EL (cell line): ENCODE data around the gene AGER.

Experiments
- DNase-seq: peaks from one replicate; pipeline ENCODE4 v3.0.0-alpha.2; 2016

The AGER gene

DNA sequence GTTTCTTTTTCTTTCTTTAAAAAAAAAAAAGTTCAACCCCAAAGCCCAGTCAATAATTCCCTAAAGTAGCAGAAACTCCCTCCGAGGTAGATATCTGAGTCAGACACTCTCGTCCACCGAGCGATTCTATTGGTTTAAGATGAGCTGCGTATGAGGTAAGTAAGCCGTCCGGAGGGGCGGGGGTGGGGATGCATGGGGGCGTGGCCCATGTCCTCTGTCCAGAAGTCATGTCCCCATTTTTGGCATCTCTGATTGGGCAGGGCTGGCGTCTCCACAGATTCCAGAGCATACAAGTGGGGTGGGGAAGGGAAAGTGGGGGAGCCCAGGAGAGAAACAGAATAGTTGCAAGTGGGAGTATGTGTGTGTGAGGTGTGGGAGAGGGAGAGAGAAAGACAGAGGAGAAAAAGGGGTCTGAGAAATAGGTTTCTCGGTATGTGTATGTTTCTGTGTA, 1.7 kb upstream of the AGER start:
- DNase-seq = peak; percentile 95

DNA sequence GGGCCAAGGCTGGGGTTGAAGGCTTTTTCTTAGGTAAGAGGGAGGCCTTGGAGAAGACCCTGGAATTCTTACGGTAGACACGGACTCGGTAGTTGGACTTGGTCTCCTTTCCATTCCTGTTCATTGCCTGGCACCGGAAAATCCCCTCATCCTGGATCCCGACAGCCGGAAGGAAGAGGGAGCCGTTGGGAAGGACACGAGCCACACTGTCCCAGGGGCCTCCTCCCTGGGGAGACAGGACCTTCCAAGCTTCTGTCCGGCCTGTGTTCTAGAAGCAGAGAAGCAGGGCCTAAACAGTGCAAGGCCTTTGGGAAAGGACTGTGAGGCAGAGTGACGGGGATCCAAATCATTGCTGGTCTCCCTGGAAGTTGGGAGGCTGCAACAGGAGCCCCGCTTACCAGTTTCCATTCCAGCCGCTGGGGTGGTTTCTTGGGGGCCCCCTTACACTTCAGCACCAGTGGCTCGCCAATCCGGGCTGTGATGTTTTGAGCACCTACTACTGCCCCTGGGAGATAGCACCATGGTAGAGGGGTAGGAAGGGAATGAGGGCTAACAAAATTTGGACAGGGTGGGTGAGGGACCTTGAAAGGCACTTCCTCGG, 470 bp downstream of the AGER start:
- DNase-seq = no peak

DNA sequence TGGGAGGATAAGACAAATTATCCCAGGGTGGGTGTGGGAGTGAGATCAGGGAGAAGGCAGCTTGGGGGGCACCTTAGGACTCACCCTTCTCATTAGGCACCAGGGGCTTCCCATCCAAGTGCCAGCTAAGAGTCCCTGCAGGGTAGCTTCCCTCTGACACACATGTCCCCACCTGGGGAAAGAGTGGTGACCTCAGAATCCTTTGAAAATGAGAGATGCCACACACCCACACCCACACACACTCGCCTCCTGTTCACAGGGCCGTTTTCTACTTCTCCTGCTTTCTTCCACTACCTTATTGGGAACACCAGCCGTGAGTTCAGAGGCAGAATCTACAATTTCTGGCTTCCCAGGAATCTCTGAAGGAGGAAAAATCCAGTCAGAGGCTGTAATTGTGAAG, 1.0 kb downstream of the AGER start:
- no peak for DNase-seq

DNA sequence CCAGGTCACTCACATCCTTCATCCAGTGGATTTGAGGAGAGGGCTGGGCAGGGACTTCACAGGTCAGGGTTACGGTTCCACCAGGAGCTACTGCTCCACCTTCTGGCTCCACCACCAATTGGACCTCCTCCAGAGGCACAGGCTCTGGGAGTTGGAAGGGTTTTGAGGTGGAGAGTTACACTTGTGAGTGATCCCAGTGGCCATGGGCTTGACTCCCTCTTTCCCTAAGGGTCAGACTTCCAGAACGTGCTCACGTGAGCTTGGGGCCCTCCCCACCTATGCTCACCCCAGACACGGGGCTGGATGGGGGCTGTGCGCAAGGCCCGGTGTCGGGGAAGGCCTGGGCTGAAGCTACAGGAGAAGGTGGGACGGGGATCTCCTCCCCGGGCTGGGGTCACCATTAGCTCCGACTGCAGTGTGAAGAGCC, 1.5 kb downstream of the AGER start:
- no peak for DNase-seq

DNA sequence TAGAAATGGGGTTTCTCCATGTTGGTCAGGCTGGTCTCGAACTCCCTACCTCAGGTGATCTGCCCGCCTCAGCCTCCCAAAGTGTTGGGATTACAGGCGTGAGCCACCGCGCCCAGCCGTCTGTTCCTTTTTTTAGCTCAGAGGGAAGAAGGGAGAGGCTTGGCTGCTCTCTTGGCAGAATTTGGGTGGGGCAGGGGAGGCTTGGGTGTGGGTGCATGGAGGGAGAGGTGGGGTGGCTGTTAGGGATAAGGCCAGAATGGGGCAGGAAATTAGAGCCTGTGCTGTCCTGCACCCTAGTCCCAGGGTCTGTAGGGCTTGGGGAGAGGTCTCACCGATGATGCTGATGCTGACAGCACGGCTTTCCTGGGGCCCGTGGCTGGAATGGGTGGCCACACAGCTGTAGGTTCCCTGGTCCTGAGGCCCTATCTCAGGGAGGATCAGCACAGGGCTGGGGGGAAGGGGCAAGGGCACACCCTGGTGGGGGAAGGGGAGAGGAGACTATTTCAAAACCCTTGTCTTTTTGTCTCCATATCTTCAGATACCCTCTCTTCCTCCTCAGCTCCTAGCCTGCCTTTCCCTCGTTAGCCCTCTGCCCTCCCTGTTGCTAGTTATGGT, 2.0 kb downstream of the AGER start:
- no peak for DNase-seq

DNA sequence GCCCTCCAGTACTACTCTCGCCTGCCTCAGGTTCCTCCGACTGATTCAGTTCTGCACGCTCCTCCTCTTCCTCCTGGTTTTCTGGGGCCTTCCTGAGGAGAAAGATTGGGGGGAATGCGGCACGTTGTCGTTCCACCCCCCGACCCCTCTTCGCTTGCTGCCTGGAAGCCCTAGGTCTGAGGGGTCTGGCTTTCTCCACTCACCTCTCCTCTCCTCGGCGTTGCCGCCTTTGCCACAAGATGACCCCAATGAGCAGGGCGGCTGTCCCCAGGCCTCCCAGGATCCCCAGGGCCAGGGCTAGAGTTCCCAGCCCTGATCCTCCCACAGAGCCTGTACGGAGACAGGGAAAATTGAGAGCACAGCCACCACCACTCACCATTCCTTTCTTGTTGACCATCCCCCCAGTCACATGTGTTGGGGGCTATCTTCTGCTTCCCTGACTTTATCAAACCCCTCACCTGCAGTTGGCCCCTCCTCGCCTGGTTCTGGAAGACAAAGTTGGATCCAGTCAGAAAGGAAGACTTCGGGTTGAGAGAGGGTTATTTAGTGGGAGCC, 2.8 kb downstream of the AGER start:
- no peak for DNase-seq

DNA sequence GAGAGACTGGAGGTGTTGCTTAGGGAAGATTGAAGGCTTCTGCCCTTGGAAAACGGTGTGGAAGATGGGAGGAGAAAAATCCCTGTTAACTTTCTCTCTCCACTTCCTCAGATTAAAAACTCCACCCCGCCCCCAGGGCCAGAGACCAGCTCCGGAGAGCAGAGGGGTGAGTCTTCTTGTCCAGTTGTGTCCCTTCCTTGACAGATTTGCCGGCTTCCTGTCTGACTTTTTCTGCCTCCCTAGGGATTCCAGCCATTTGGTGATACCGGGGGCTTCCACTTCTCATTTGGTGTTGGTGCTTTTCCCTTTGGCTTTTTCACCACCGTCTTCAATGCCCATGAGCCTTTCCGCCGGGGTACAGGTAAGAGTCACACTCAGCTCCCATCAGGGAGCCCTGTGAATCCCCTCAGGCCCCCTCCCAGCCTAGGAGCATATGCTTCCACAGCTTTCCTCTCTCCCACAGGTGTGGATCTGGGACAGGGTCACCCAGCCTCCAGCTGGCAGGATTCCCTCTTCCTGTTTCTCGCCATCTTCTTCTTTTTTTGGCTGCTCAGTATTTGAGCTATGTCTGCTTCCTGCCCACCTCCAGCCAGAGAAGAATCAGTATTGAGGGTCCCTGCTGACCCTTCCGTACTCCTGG, 4.2 kb downstream of the AGER start:
- no peak for DNase-seq

DNA sequence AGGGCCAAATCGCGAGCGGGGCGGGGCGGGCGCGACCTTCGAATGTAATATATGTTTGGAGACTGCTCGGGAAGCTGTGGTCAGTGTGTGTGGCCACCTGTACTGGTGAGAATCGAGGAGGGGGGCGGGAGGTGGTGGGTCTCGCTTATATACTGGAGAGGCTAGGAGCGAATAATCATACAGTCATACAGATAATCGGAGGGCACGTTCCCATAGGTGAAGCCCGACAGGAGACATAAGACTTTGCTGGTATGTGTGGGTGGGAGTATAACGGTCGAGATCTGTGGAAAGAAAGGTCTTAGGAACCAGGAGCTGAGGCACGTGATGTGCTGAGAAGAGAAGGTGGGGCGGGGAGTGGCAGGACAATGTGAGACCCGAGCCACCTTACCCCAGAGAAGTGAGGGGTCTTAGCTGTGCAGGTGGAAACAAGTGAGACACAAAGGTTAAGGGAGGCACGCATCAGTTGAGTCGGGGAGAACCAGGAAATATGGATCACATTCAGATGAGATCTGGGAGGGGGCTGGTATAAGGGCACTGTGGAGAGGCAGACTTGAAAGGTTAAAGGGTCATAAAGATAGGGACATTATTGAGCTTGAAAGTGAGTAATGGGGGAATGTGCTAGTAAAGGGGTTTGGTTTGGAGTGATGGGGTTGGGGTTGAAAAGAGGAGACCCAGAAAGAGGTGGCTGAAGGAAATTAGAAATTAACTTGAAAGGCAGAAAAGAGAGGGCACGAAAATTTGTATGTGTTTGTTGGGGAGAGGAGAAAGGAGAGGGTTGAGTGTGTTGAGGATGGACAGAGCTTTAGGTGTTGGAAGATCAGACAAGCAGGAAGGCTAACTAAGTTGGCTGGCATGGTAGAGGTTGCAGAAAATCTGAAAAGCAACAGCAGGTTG, 5.3 kb downstream of the AGER start:
- no peak for DNase-seq

DNA sequence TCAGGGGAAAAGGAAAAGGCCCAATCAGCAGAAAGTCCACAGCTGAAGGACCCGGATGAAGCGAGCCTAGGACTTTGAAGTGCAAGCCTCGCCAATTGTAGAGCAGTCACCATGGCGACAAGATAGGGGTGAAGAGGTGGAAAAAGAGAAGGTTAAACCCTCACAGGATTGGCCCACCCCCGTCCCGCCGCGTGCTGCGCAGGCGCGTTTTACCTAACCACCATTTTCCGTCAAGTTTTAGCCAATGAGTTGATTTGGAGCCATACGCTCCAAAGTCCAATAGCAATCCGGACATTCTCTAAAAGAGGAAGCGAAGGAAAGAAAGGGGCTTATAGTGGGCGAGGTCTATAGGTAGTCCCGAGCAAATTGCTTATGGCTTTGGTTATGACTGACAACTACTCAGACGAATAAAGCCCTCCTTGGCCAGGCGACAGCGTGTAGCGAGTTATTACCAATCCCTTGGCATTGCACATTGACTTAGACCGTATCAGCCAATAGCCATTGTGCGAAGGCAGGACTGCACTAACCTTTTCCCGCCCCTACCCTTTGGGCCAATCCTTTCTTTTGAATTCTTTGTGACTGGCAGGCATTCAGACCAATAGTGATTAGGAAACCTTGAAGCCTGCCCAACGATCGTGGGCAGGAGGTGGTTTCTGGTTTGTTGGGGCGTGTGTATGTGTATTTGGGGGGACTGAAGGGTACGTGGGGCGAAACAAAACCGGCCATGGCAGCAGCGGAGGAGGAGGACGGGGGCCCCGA, 6.1 kb downstream of the AGER start, which contains the start of gene RNF5:
TSS of gene RNF5 (plus strand) at position 618 of the 759 bp plus-strand sequence. CDS start at position 725, 107 bp downstream.
- peak; percentile 100 for DNase-seq

DNA sequence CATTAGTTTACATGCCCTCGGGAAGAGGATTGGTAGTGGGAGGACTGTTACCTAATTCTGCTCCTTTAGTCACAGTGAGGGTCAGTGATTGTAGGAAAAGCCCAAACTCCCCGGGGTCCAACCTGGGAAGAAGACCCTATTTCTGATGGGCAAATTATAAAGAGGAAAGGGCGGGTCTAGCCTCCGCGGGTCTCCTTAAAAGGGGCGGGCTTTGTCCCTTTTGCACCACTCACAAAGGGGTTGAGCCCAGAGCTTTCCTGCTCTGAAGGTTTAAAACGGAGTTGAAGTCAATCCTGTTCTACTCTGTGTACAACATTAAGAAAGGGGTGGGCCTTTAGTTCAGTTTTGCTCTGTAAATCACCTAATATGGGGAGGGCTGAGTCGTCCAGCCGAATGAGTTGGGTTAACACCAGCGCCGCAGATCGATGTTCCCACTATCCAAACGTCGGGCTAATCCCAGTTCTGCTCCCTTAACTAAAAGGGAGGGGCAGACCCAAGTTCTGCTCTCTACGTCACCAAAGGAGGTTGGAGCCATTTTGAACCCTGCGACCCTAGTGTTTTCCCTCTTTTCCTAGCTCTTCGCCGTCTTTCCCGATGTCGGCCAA, 6.8 kb downstream of the AGER start:
- no peak for DNase-seq

DNA sequence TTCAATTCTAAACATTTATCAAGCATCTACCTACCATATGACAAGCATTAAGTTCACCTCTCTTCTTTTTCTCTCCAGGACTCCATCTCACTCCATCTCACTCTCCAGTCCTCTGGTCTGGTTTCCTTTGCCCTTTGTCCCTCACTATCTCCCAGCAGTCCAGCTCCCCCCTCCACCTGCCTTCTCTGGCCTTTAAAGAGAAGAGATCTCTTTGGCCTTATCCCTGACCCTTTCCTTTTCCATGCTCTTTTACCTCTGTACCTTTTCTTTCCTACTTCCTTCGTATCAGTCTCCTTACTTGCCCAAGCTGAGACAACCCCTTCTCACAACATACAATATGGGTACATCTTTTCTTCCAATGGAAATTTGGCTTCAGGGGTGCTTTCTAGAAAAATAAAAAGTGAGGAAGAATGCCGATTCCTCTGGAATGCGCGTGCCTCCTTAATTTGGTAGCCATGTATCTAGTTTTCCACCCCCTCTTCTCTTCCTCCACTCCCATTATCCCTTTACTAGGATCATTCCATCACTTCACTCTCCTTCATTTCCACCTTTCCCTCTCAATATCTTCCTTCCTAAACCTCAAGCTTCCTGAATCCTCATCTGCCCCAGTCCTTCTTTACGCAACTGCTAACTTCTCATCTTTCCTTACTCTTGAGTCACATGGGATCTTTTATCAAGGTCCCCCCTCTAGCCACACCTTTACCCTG, 7.4 kb downstream of the AGER start:
- DNase-seq = no peak

DNA sequence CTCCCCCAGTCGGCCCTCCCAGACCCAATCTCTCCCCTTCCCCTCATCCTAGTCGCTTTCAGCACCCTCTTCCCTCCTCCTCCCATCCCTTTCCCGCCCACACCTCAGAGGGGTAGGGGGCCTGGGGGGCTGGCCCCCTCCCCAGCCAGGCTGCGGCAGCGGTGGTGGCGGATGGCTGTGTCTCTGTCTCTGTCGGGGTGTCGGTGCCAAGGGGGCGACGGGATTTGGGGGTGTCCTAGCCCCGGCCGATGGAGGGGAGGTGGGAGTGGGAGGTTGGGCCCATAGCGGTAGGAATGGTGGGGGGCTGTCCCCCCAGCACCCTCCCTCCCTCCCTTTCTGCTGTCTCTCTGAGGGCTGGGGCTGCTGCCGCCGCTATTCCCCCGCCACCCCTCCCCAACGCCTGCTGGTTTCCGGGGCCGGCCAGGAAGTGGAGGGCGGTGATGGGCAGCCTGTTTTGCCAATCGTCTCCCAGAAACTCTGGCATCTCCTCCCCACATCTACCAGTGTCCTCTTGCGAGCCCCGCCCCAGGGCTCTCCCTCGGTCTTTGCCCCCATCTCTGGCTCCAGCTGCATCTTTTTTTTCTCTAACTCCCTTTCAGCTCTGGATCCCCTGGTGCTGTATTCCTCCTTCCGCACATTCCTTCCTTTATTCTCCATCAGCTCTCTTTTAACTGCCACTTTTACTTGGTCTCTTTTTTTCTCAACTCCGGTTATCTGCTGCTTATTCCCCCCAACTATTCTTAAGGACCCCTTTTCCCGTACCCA, 8.2 kb downstream of the AGER start, which contains the start of gene AGPAT1:
TSS of gene AGPAT1 (minus strand) at position 374 of the 765 bp plus-strand sequence. CDS start 4,588 bp downstream, outside the sequence.
- DNase-seq = peak; percentile 98

DNA sequence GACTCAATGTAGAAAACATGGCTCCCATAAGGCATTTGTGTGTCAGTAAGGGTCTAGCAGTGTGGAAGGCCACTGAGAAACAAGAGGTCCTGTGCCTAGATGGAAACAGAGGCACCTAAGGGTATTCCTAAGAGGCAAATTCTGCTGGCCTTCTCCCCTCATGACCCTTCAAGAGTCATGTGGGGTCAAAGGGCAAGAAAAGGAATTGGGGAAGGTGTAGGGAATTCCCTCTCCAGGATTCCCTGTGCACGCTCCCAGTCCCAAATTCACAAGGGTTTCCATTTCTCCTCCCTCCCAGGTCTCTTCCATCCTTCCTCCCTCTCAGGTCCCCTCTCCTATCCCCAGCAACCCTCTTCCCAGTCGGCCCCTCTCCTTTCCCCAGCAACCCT, 8.7 kb downstream of the AGER start:
- DNase-seq = no peak

DNA sequence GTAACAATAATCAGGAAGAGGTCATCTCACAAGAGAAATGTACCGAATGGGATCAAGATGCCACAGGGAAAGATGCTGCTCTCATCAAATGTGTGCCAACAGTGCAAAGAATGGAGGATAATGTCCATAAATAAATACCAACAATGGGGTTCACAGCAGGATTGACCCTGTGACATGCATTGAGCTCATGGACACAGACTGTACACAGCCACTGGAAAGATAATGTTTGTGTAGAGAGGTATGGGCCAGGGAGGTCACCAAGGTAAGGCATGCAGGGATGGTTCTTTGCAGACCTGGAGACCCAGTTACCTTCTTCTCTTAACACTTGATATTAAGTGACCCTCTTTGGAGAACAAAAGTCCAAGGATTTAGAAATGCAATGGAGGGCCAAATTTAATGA, 9.6 kb downstream of the AGER start:
- DNase-seq = no peak

DNA sequence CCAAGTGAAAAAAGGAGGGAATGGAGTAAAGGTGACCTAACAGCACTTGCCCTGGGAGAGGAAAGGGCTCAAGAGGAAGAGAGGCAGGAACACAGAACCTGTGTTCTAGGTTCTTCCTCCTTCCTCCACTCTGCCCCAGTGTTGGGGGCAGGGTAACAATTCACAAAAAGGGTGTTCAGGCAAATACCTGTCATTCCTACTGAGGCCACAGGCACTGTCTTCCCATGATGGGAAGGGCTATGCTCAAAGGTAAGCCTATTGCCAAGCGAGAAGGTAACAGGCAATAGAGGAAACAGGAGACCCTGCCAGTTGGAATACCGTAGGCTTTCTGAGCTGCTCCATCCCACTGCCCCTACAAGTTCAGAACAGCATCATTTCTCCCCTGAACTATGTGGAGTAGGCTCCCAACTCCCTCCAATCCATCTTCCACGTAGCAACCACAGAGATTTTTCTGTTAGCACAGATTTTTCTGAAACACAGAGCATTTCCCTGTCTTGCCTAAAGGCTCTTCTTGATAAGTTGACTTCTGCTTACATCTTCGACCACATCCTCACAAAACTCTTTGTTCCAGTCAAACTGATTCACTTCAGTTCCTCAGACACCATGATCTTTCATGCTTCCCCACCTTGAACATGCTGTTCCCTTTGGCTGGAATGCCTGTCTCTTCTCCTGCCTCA, 10.9 kb downstream of the AGER start:
- DNase-seq = no peak

DNA sequence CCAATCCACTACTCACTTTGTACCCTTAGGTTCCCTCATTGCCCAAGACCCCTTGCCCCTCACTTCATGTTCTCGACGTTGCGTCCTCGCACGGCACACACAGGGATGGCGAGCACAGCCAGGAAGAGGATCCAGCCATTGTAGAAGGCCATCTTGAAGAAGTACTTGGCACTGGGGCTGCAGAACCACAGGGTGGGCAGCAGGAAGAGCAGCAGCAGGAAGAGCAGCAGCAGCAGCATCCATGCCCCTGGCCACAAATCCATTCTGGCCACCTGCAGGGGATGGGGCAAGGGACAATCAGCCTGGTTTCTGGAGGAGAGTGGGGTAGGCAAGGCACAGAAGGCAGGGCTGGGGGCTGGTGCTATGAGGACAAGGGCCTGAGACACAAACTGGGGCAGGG, 12.8 kb downstream of the AGER start:
- no peak for DNase-seq

DNA sequence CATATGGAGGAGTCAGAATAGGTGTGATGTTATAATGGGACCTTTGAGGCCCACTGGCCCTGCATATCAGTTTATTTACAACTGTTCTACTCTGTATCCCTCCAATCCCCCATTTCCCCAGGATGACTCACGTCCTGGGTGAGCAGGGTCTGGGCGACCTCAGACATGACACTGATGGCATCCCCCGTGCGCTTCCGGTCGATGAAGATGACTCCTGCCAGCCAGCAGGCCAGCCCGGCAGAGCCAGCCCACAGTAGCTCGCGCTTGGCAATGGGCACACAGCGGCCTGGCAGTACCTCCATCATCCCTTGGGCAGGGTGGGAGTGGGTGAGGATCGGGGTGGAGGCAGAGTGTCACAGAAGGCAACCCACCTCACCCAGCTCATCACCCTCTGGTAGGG, 13.8 kb downstream of the AGER start:
- peak; percentile 59 for DNase-seq

DNA sequence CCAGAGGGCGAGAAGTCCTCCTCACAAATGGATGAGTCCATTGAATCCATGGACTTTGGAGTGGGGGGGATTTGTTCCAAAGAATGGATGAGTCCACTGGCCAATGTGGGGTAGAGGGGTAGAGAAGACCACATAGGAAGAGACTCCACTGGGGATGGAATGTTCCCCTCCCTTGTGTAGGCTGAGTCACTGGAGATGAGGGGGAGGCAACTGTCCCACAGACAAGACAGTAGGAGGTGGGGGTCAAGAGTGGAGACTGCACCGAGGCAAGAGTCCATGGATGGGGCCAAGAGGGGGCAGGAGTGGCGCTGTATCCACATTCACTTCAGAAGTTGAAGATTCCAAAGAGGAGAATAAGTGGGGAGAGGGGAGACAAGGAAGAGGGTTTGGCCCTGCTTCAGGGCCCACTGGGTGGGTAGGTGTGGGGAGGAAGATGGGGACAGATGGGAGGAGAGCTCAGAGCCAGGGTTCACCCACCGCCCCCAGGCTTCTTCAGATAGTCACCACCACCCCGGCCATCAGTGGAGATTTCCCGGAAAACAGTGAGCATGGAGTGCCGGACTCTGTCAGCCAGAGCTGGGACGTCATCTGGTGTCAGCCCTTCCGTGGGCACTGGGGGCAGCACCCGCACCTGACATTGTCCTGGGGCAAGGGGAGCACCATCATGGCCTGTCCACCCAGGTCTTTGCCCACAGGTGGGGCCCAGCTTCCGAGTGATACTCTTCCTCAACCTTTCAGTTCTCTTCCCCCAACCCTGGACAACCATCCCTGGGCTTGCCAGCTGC, 15.1 kb downstream of the AGER start:
- peak; percentile 42 for DNase-seq

DNA sequence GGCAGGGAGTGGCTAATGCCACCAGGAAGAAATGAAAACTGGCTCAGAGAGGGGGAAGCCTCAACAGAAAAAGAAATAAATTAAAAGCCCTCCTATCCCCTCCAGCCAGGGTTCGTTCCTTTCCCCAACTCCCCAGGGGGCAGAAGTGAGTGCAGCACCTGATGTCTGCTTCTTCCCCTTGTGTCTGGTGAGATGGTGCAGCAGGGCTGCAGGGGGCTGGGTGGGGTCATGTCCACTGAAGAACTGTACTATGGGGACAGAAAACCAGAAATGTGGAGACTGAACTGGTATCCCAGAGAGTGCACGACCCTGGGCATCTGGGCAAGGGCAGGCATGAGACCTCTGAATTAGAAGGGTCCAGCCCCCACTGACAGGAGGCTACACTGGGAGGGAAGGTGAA, 15.7 kb downstream of the AGER start:
- no peak for DNase-seq
